Fibroblast of lung (primary cell): ENCODE measurements around the gene SLC22A23.

Source experiments
- EZH2 ChIP-seq: IDR thresholded peaks from 2 replicates; pipeline ENCODE4 v1.5.1; 2012; ENCODE audit warnings: low read length, control low read depth, mild to moderate bottlenecking; ENCODE audit errors: missing control alignments
- TF ChIP-seq, protein P1 (sequence below), 2 donors: IDR thresholded peaks in 1 of 2; conservative IDR thresholded peaks in 1 of 2; 1 replicate in 1 of 2; 2 replicates in 1 of 2; pipeline ENCODE4 v1.5.1; 2011 to 2012; ENCODE audit warnings: low read length in 2 of 2, control low read depth in 1 of 2, inconsistent platforms in 1 of 2, low read depth in 1 of 2, mild to moderate bottlenecking in 1 of 2

DNA sequence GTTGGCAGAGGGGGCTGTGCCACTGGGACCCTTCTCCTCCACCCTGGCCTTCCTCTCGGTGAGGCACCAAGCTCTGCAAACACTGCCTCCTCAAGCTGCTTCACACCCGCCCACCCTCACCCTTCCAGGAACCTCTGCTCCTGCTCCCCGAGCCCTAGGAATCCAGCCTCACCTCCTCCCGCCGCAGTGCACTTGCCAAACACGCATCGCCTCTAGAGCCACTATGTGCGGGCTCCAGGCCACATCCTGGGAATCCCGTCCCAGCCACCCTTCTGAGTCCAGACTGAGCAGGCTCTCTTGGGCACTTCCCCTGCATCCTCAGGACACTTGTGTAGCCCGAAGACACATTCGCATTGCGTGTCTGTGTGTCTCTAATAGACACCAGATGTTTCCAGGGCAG, 179.6 kb downstream of the SLC22A23 start:
- TF ChIP-seq, protein P1, sequence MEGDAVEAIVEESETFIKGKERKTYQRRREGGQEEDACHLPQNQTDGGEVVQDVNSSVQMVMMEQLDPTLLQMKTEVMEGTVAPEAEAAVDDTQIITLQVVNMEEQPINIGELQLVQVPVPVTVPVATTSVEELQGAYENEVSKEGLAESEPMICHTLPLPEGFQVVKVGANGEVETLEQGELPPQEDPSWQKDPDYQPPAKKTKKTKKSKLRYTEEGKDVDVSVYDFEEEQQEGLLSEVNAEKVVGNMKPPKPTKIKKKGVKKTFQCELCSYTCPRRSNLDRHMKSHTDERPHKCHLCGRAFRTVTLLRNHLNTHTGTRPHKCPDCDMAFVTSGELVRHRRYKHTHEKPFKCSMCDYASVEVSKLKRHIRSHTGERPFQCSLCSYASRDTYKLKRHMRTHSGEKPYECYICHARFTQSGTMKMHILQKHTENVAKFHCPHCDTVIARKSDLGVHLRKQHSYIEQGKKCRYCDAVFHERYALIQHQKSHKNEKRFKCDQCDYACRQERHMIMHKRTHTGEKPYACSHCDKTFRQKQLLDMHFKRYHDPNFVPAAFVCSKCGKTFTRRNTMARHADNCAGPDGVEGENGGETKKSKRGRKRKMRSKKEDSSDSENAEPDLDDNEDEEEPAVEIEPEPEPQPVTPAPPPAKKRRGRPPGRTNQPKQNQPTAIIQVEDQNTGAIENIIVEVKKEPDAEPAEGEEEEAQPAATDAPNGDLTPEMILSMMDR (conservative IDR thresholded peaks at IDR 0.05 in 1 of 2, IDR thresholded peaks at IDR 0.05 in 1 of 2; ENCODE audit: low read depth in 1 of 2, low read length in 2 of 2): no peak
- TF ChIP-seq EZH2: no peak
